ENCODE results near the gene FGF14.
"Not testable (repeated sequence)": the region's sequence is repeated elsewhere in the genome, so short reads cannot be mapped to it uniquely, and the experiment has no call there.

The FGF14 gene

DNA sequence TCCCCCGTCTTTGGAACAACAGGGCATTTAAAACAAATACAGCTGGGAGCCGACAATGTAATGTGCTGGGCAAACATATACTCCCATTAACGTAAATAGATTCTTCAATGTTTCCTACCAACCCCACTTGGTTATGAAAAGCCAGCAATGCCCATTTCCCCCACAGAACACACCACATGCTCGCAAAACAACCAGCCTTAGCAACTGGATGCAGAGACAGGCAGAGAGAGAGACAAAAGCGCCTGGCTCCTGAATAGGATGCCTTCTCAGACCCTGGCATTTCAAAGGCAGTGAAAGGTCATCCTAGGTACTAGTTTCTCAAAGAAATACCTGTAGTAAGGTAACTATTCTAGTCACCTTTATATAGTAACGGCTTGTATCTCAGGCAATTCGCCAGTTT, 486.5 kb downstream of the FGF14 start:
- no peak for DNase-seq

DNA sequence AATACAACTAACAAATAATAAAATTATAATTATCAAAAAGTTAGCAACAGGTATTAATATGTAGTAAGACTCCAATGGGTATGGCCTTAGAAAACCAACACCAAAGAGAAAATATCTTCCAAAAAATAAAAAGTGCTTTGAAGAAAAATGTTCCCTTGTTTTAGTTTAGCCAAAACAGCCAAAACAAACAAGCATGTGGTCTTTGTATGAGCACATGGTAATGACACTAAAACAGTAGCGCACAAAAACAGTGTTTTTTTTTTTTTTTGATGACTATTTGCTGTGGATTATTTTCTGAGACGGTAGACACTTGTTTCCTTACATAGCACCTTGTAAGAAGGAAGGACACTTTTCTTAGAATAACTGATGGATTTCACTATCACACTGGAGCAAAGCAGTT, 490.1 kb downstream of the FGF14 start:
- DNase-seq, result no peak

DNA sequence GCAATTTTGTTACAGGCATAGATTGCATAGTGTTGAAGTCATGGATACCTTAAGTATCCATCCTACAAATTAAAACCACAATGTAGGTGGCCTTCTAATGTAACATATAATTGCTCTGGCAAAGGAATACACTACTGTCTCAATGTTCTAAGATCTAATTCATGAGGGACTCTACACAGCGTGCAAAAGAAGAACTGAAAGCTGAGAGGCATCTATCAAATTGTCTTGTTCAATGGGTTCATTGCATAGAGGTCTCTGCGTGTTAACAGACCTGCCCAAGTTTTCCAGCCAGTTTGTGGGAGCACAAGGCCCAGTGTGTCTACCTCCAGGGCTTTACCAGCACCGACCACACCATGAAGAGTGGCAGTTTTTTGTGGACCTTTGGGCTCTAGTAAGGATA, 498.0 kb downstream of the FGF14 start:
- DNase-seq, result no peak

DNA sequence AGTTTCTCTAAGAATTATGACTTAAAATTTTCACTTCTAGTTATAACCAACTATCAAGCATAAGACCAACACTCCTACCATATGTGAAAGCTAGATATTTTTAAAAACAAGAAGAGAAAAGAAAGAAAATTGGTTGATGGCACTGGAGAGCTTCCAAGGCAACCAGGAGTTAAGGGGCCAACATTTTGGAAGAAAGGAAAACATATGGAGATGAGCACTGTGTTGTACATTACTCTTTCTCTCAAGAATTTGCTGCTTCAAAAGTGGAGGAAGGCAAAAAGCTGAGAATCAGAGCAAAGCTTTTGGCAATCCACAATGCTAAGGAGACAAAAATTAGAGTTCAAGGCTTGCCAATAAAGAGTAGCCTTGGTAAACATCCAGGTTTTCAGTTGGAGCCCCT, 503.2 kb downstream of the FGF14 start:
- no peak for DNase-seq

DNA sequence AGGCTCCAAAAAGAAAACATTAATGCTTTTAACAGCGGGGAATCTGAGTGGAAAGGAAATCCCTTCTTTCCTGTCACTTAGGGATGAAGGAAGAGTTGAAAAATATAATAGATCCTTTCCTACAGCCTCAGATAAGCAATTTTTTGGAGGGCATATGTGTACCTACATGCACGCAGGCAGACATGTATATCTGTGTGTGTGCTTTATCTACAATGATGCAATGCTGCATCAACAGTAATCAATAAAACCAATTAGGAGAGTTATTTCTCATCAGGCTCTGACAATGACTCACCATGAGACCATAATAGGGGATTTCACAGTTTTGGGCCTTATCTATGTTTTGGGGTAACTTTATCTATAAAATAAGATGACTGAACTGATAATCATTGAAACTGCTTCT, 505.3 kb downstream of the FGF14 start:
- DNase-seq, result no peak

DNA sequence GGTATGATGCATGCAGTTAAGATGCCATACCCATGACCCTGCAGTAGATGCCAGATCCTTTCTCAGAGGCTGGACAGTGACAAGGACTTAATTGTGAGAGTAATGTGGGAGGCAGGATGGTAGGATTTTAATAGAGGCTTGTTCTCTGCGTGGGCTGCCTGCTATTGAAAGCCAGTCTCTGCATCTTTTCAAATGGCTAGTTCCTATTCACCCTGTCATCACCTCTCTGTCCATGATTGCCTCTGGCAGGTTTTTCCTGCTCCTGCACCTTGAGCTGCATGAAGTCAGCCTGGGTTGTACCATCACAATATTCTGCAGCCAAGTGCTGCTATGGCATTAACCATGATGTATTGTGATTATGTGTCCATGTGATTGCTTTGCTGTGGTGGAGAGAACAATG, 508.8 kb downstream of the FGF14 start:
- DNase-seq, result no peak

DNA sequence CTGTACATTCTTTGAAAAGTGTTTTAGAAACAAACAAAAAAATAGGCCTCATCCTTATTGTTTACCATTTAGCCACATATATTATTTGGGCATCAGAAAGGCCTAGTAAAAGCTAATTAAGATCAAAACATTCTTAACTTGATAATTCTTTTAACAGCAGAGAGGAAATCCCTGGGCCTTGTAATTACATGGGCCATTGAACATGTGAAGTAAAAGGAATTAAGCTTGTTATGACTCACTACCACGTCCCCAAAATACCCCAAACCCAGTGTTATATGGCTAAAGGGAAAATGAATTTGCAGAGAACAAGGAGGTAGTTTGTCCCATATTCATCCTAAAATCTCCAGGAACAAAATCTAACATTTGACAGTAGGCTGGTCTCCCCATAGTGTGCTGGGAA, 509.6 kb downstream of the FGF14 start:
- DNase-seq, result no peak

DNA sequence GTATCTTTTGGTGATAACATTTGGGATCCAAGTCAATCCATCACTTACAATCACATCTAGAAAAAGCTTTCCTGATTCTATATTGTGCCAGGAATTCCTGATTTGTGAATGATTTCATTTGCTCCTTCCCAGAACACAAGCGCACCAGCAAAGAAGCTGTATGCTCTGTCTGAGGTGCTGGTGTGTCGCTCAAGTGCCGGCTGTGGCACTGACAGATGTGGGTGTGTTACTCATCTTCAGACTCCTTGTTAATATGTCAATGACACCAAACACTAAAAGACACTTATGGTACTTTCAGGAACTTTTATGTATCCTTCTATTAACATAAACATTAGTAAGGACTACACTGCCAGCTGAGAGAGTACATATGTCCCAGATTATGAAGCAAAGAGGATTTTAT, 520.3 kb downstream of the FGF14 start:
- no peak for DNase-seq

DNA sequence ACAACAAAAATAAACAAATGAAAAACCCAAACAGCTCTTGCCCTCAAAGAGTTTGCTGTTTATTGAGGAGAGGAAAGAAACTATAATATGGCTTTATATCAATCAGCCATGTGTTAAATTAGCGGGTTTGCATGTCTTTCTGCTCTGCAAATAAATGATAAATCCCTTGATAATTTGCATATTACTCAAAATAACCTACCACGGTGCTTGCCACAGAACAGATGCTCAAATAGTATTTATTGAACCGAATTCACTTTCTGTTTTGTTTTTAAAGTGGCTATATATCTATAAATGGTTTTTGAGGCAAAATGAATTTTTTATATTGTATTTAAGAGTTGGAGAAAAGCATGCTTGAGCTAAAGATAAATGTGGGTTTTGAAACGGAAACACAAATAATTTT, 521.3 kb downstream of the FGF14 start:
- DNase-seq, result no peak

DNA sequence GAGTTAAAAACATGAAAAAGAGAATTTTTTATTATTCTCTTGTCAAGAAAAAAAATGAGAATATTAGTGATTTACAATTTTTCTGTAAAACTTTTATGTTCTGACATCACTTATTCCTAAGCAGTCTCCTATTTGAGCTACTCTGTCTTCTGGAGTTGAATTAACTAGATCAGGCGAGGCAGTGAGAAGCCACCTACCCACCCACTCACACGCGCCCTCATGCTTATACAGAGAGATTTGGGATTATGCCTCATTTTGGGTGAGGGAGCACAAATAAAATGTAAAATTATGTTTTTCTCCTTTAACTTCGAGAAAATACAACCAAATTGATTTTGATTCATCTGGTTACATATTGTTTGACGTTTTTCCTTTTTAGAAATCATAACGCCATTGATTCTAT, 524.9 kb downstream of the FGF14 start:
- no peak for DNase-seq

DNA sequence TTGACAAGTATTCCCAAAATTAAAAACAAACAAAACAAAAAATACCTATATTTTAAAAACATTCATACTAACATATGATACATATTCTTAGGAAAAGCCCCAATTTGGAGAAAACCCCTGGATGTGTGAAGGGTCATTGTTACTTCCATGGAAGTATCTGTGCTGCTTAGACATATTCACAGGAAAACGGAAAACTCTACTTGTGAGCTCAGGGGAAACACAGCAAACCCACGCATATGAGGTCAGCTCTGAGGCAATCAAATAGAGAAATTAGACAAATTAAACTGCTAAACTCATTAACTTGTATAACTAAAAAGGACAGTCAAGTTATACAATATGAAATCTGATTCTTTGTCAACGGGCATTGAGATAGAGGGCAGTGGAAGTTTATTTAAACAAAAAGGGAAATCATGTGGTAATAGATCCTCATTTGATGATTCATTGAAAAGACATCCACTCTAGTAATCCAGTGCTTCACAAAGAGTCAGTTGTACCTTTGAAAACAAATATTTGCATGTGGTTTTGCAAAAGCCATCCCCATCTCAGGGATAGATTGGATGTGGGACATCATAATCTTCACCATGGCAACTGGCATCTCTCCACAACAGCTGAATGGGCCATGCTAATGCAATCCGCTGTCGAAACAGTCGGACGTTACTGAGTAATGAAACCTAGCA, 526.0 kb downstream of the FGF14 start:
- no peak for DNase-seq

DNA sequence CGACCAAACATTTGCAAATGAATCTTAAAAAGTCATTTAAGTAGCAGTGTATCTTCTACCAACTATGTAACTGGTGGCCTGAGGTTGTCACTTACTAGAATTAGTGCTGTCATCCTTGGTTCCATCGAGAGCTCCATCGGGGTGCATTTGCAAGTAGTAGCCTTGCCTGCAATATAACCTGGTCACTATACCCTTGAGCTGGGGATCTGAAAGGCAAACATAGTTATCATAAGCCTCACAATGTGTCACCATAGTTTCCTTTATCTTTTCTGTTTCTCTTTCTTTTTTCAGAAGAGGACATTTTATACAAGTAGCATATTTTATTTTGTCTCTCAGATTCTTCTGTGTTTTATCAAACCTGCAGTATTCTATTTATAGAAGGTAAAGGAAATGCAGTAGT, 526.8 kb downstream of the FGF14 start:
- no peak for DNase-seq

DNA sequence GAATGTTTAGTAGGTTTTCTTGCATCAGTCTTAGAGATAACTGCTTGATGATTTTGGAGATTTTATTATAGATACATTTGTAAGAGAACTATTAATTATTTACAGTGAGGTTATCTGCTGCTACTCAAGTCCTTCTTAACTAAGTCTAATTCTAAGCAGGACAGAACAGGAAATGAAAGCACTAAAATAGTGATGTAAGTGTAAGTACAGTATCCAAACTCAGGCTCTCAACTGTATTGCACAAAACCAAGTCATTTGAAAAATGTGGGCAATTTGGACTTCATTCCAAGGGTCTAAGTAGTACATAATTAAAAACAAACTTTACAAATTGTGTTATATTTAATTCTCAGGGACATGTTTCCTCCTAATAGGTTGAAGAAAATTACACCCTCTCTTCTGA, 532.3 kb downstream of the FGF14 start:
- DNase-seq, result no peak

DNA sequence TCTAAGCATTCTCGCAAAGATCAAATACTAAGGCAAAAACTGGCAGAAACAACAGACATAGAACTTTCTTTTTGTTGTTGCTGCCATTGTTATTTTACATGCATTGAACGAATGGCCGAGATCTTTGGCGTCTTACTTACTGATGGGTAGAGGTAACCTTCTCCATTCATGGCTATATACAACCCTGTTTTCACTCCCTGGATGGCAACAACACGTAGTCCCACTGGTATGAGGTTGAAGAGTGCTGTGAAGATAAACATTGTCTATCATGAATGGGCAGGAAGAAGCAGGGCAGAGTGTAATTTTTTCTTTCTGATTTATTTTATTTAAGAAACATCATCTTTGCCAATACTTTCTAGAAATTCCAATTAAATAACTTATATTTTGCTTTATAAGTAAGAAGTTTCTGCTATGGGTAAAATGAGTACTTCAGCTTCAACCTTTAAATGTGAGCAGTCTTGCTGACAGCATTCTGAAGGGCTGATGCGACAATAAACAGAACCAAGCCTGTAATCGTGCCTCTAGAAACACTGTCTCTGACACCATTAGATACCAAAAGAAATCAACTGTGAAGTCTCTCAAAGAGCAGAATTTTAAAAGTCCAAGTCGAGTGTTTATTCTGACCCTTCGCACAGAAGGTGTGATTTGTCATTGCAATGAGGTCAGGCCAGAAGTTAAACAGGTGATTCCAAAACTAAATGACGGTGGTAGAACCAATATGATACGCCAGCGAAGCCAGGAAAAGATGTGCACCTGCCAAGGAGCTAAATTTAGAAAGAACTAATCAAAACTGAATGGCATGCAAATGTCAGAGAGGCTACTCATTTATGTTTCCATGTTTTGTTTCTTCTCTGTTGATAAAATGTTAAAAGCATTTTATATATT, 533.0 kb downstream of the FGF14 start:
- DNase-seq, result no peak

DNA sequence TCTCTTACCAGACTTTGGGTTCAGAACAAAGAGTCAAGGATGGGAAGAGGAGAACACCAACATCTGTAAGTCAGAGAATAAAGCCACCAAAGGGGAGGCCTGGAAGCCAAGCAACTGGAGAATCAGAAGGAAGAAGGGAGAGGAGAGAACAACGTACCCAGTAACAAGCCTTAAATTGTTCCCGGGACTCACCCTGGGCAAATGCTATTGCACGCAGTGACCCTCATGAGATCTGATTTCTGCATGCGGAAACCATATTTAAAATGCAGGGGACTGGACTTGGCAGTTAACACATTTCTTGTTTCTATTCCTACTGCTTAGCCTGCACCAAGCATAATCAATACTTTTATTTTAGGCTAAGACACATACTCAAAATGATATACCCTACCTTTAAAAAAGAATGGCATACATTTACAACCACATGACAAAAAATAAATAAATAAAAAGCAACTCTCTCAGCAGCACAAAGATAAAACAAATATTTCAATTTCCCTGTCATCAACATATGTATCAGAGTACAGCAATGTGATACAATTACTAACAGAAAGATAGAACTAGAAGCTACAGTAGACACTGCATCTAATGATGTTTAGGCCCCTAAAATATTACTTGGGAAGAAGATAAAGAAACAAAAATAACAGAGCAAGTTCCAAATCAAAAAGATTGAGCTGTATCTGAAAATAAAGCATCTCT, 534.8 kb downstream of the FGF14 start:
- no peak for DNase-seq

DNA sequence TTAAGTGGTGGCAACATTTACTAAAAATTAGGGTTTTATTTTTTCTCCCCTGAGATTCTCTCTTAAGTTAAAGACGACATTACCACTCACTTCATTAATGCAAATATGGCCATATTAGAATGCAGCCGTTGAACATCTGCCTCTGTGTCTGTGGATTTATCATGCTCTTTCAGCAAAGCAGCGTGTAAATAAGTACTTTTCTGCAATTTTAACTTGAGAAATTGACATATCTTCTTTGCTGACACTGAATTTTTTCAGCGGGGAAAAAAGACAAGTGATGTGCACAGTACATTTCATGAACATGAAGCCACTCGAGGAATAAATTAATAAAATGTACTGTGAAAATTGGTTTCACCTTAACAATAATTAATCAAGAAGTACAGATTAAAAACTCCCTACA, 543.0 kb downstream of the FGF14 start:
- DNase-seq, result no peak

DNA sequence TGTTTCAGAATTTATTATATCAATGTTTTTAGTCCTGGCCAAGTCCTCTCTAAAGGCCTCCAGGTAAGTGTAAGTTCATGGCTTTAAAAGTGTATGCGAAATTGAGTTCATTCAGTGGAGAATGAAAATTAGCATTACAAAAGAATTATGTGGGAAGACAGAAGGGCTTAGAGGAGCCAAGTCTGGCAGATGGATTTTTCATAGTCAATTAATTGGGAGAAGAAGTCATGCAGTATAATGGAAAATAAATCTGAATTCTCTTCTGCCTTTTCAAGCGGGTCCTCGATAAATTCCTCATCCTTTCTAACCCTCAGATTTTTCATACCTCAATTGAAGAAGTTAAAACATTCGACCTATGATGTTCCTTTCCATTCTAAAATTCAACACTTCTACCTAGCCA, 555.1 kb downstream of the FGF14 start:
- no peak for DNase-seq

DNA sequence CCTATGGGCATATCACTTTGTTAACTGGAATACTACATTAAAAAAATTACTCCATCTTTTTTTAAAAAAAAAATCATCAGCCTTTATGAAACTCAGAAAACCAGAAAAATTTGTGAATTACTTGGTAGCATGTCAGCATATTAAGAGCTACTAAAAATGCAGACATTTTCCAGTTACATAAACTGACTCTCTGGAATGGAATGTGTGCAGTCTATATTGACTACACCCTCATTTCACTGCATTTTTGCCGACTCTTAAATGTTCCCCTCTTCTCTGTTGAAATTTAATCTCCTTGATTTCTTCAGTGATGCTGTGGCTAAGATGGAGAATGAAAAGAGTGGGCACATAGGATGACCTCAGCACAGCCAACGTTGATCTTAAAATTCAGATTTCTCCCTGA, 555.6 kb downstream of the FGF14 start:
- DNase-seq, result no peak

DNA sequence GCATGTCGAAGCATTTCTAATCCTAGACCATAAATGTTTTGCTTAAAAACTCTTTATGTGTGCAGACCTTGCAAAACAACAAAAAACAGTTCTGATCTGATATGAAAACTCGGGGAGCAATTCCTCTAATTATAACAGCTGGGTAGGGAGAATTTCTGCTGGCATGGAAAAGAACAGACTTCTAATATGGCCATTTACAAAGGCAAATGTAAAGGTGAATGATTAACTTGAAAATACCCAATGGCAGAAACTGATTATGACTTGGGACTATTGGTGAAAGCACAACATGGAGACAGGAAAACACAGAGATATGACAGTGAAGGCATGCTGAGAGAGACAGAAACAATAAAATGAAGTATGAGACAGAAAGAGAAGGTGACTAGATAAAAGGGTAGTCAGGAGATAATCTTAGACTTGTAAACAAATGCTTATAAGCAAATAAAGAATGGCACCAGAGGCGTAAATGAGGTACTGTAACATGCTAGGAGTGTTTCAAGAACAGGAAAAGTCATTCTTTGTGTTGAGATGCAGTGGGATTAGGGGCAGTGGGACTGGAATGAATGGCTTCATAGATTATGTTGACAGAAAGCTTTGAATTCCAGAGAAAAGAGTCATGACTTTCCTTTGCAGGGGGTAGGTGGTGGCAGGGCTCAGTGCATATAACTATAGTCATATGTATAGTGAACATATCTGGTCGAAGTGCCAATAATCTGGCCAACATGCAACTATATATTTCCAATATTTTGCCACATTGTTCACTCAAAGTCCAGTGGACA, 556.4 kb downstream of the FGF14 start:
- DNase-seq, result no peak

DNA sequence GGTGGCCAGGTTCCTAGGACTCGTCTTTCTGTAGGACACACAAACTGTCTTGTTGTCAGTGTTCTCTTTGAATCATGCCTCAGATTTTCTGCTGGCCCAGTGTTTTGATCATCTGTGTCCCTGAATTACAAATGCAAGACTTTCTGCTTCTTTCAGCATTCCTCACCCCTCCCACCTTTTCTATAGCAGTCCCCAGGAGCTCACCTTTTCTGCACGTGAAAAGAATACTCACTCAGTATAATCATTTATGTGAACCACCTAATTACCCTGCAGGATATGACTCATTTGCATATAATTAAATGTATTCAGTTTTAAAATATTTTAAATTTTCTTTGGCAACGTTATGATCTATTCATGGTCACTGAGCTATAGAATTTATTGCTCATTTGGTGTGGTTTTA, 560.1 kb downstream of the FGF14 start:
- no peak for DNase-seq

DNA sequence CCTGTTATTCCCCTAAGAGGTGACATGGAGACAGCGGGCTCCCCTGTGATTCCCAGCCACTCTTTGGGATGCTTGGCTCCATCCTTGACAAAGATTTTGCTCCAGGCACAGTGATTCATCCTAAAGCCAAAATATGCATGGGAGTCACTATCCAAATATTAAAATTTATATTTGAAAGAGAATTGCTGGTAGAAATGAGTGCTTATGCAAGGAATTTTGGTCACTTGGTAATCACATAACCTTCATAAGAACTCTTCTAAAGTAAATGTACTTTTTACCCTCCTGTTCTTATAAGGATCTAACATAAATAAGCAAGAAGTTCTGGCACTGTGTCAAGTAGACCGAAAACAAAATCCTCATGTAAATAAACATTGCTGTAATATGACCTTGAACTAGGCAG, 563.5 kb downstream of the FGF14 start:
- no peak for DNase-seq

DNA sequence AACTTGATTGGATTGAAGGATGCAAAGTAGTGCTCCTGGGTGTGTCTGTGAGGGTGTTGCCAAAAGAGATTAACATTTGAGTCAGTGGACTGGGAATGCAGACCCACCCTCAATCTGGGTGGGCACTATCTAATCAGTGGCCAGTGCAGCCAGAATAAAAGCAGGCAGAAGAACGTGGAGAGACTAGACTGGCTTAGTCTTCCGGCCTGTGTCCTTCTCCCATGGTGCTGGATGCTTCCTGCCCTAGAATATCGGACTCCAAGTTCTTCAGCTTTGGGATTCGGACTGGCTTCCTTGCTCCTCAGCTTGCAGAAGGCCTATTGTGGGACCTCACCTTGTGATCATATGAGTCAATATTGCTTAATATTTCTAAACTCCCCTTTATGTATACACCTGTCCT, 564.1 kb downstream of the FGF14 start:
- not testable (repeated sequence) for DNase-seq

DNA sequence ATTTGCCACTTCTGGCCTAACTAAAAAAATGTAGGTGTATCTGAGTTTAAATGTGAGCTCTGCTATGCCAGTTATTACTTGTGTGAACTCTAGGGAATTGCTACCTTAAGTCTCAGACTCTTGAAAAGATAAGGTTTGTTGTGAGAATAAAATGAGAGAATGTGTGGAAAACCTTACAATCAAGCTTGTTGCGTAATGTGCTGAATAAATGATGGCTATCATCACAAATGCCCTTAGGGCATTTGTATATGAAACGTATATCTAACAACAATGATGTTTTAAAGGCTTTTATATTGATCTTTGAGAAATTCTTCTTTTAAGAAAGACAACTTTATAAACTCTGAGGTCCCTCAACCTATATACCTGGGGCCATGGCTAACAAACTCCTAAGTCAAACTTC, 564.6 kb downstream of the FGF14 start:
- DNase-seq, result no peak
